Endothelial cell of umbilical vein (primary cell): ENCODE measurements around the gene SLC39A8. TPM values are rescaled to one million over a fixed set of nuclear protein-coding genes. Genes with fewer than 3 reads are reported as not detected.

ENCODE experiments used
- BruUV-seq: library from RNA; stranded (reverse); fragments of 400-500 nt; replicated peaks from 2 replicates; lab custom pipeline; 2021; lab: Mats Ljungman, UMichigan
- CTCF ChIA-PET: fragments of 300-600, 350-600 bp; sonication (Branson Sonifier 250); formaldehyde crosslinking; loops from one replicate; lab custom pipeline; 2021; ENCODE audit warnings: antibody characterized with exemption, inconsistent platforms; lab: Charles Lee
- POLR2A ChIA-PET: fragments of 300-600, 350-600 bp; sonication (Branson Sonifier 250); formaldehyde crosslinking; loops from one replicate; lab custom pipeline; 2021; ENCODE audit warnings: antibody characterized with exemption, inconsistent platforms; lab: Charles Lee
- DNase-seq: peaks from one replicate; pipeline ENCODE4 v3.0.0-alpha.2; 2011; ENCODE audit warnings: low read depth, low spot score
- FAIRE-seq: peaks from 2 replicates; lab custom pipeline; 2011; peaks lifted over from hg19 to GRCh38; lab: Jason Lieb, UNC
- H2AFZ ChIP-seq: 2 replicates; pipeline ENCODE4 v1.6.0; 2012; ENCODE audit warnings: low read depth, low read length, control low read depth, inconsistent platforms
- H3K27ac ChIP-seq: 2 replicates; pipeline ENCODE4 v1.5.1; 2011; ENCODE audit warnings: low read depth, mild to moderate bottlenecking, control low read depth, low read length, moderate library complexity; ENCODE audit not compliant: insufficient read depth
- H3K27me3 ChIP-seq, 2 experiments: 2 replicates each; pipeline versions ENCODE4 v1.6.0 to v1.6.1; 2011; ENCODE audit warnings: low read length in 2 of 2, mixed read lengths in 1 of 2; ENCODE audit not compliant: control insufficient read depth in 2 of 2, insufficient read depth in 2 of 2
- H3K36me3 ChIP-seq, 2 experiments: 2 replicates in 1 of 2; 3 replicates in 1 of 2; pipeline ENCODE4 v1.5.1; 2011; ENCODE audit warnings: low read length in 2 of 2, mild to moderate bottlenecking in 1 of 2, moderate library complexity in 1 of 2; ENCODE audit not compliant: control insufficient read depth in 2 of 2, insufficient read depth in 2 of 2; ENCODE audit errors: extremely low read depth in 1 of 2
- H3K4me1 ChIP-seq: 3 replicates; pipeline ENCODE4 v1.5.1; 2011; ENCODE audit warnings: mild to moderate bottlenecking, low read length; ENCODE audit not compliant: control insufficient read depth, insufficient read depth; ENCODE audit errors: extremely low read depth
- H3K4me2 ChIP-seq: 2 replicates; pipeline ENCODE4 v1.6.1; 2011; ENCODE audit warnings: low read length, control low read depth, mixed read lengths; ENCODE audit not compliant: insufficient read depth
- H3K4me3 ChIP-seq, 3 experiments: fragments of 200-600 bp in 1 of 3; sonication (generic), shearing (Covaris generic) in 1 of 3; replicated peaks in 1 of 3; 2 replicates each; pipeline ENCODE4 v1.5.1; 2011 to 2016; ENCODE audit warnings: control low read depth in 3 of 3, low read length in 3 of 3, mild to moderate bottlenecking in 2 of 3, inconsistent platforms in 1 of 3, low read depth in 1 of 3, moderate library complexity in 1 of 3; ENCODE audit not compliant: insufficient read depth in 1 of 3
- H3K79me2 ChIP-seq: 2 replicates; pipeline ENCODE4 v1.6.0; 2012; ENCODE audit warnings: low read length, inconsistent platforms; ENCODE audit not compliant: control insufficient read depth, insufficient read depth
- H3K9ac ChIP-seq: replicated peaks from 2 replicates; pipeline ENCODE3; 2011; ENCODE audit warnings: low read length, control low read depth; ENCODE audit not compliant: insufficient read depth; ENCODE audit errors: extremely low read depth
- H3K9me1 ChIP-seq: replicated peaks from 3 replicates; pipeline ENCODE4 v1.6.0; 2011; ENCODE audit warnings: mild to moderate bottlenecking, low read length; ENCODE audit not compliant: control insufficient read depth, insufficient read depth; ENCODE audit errors: extremely low read depth
- H3K9me3 ChIP-seq: replicated peaks from 2 replicates; pipeline ENCODE4 v1.5.1; 2012; ENCODE audit warnings: low read length, inconsistent platforms; ENCODE audit not compliant: control insufficient read depth, insufficient read depth
- H4K20me1 ChIP-seq: replicated peaks from 2 replicates; pipeline ENCODE3; 2011; ENCODE audit warnings: mild to moderate bottlenecking, low read length; ENCODE audit not compliant: control insufficient read depth, insufficient read depth; ENCODE audit errors: extremely low read depth
- EZH2 ChIP-seq: IDR thresholded peaks from 2 replicates; pipeline ENCODE4 v1.6.1; 2012; ENCODE audit warnings: borderline replicate concordance, low read depth, mild to moderate bottlenecking, moderate library complexity, low read length, inconsistent platforms; ENCODE audit not compliant: severe bottlenecking
- FOS ChIP-seq: IDR thresholded peaks from 2 replicates; pipeline ENCODE4 v1.6.1; 2011; ENCODE audit warnings: mild to moderate bottlenecking, low read length, moderate library complexity, borderline replicate concordance; ENCODE audit not compliant: insufficient read depth
- GATA2 ChIP-seq: IDR thresholded peaks from 2 replicates; pipeline ENCODE4 v1.7.0; 2011; ENCODE audit warnings: low read depth, mild to moderate bottlenecking, moderate library complexity, mixed read lengths, low read length; ENCODE audit not compliant: insufficient read length, insufficient read depth
- JUN ChIP-seq: IDR thresholded peaks from 2 replicates; pipeline ENCODE4 v1.6.1; 2011; ENCODE audit warnings: borderline replicate concordance, low read depth; ENCODE audit not compliant: insufficient read length, insufficient read depth
- MYC ChIP-seq: IDR thresholded peaks from one replicate; pipeline ENCODE4 v1.6.1; 2011; ENCODE audit warnings: mild to moderate bottlenecking, low read depth, low read length
- POLR2A ChIP-seq: IDR thresholded peaks from 2 replicates; pipeline ENCODE4 v1.6.1; 2012; ENCODE audit warnings: low read depth, mild to moderate bottlenecking, control low read depth, low read length
- POLR2AphosphoS5 ChIP-seq: IDR thresholded peaks from 2 replicates; pipeline ENCODE4 v1.6.1; 2012; ENCODE audit warnings: low read depth, mild to moderate bottlenecking, control low read depth, low read length, moderate library complexity; ENCODE audit not compliant: insufficient read depth
- dilution Hi-C: fragments of 300-500 bp; cut with MboI; formaldehyde crosslinking; loops from one replicate; pipeline ENCODE4 v1.15.0; 2019; ENCODE audit warnings: low sequenced_read_pairs; ENCODE audit not compliant: extremely low pct_ligation_motif_present
- intact Hi-C: fragments of 100-400 bp; cut with micrococcal nuclease; formaldehyde crosslinking; loops from one replicate; pipeline ENCODE4 v1.10.0; 2022
- polyA plus RNA-seq, 4 experiments: library from polyadenylated mRNA; depleted of rRNA in 3 of 4; stranded (reverse) in 3 of 4; unstranded in 1 of 4; fragments of >200 nt; gene quantifications; 2 replicates each; pipeline versions ENCODE4 v1.2.1 to v1.2.3, GENCODE V29; 2011 to 2012; ENCODE audit warnings: missing spikeins in 1 of 4
- total RNA-seq: library from RNA; stranded (reverse); gene quantifications from 2 replicates; pipeline ENCODE4 v1.2.3, GENCODE V29; 2021
- TF ChIP-seq, protein P1 (sequence below), 2 donors: IDR thresholded peaks; 1 replicate in 1 of 2; 2 replicates in 1 of 2; pipeline ENCODE4 v1.5.1; 2011; ENCODE audit warnings: low read length in 2 of 2, mild to moderate bottlenecking in 2 of 2, moderate library complexity in 2 of 2, control low read depth in 1 of 2, inconsistent platforms in 1 of 2, low read depth in 1 of 2; ENCODE audit not compliant: insufficient read depth in 1 of 2; ENCODE audit errors: extremely low read depth in 1 of 2
- TF ChIP-seq, protein P2 (sequence below): IDR thresholded peaks from 2 replicates; pipeline ENCODE4 v1.6.1; 2011; ENCODE audit not compliant: insufficient read depth, insufficient read length

SLC39A8 gene
- total and polyA plus RNA-seq, 2 donors (not counting 3 experiments of a cell fraction or from before 2014, with no cell fraction given): 1.7 to 6.7 TPM

DNA sequence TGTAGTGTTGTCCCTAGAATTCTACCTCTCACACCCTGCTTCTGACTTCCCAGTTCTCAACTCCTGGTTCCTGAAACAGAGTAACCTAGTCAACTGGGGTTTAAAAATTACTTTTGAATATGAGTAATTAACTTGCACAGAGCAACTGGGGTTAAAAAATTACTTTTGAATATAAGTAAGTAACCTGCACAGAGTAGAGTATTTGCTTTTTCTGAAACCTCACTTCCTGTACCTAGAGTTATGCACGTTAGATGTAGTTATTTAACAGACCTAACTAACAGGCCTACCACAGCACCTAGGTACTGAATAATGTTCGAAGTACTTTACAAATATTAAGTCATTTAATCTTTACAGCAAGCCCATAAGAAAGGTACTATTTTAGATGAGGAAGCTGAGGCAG is 32.9 kb downstream of the SLC39A8 start:
- H3K4me1 ChIP-seq: no peaks in the 10 kb centered on the region
- H3K9ac ChIP-seq: no peak overlapping the region
- no peak overlapping the region for H3K4me3 ChIP-seq
- no peak overlapping the region for H3K4me2 ChIP-seq
- H3K27ac ChIP-seq: no peak overlapping the region
- H3K36me3 ChIP-seq: no peaks in the 10 kb centered on the region
- no TSS peak for BruUV-seq
- no peaks in the 10 kb centered on the region for H3K27me3 ChIP-seq
- no peak for DNase-seq
- H3K79me2 ChIP-seq: no peaks in the 10 kb centered on the region
- intact Hi-C loops (no loop called here), dilution Hi-C loops (no loop called here)
- H3K9me3 ChIP-seq: no peaks in the 10 kb centered on the region
- H4K20me1 ChIP-seq: no peaks in the 10 kb centered on the region
- H2AFZ ChIP-seq: no peak overlapping the region
- no peaks in the 10 kb centered on the region for H3K9me1 ChIP-seq
- TF ChIP-seq MYC (no peak), FOS (no peak), JUN (no peak), GATA2 (no peak), POLR2AphosphoS5 (no peak)
- TF ChIP-seq, protein P1, sequence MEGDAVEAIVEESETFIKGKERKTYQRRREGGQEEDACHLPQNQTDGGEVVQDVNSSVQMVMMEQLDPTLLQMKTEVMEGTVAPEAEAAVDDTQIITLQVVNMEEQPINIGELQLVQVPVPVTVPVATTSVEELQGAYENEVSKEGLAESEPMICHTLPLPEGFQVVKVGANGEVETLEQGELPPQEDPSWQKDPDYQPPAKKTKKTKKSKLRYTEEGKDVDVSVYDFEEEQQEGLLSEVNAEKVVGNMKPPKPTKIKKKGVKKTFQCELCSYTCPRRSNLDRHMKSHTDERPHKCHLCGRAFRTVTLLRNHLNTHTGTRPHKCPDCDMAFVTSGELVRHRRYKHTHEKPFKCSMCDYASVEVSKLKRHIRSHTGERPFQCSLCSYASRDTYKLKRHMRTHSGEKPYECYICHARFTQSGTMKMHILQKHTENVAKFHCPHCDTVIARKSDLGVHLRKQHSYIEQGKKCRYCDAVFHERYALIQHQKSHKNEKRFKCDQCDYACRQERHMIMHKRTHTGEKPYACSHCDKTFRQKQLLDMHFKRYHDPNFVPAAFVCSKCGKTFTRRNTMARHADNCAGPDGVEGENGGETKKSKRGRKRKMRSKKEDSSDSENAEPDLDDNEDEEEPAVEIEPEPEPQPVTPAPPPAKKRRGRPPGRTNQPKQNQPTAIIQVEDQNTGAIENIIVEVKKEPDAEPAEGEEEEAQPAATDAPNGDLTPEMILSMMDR (IDR thresholded peaks at IDR 0.05; ENCODE audit: extremely low read depth in 1 of 2, insufficient read depth in 1 of 2, low read depth in 1 of 2, low read length in 2 of 2): no peak
- FAIRE-seq: no peak
- ChIA-PET POLR2A (no interaction called here), CTCF (no interaction called here)

DNA sequence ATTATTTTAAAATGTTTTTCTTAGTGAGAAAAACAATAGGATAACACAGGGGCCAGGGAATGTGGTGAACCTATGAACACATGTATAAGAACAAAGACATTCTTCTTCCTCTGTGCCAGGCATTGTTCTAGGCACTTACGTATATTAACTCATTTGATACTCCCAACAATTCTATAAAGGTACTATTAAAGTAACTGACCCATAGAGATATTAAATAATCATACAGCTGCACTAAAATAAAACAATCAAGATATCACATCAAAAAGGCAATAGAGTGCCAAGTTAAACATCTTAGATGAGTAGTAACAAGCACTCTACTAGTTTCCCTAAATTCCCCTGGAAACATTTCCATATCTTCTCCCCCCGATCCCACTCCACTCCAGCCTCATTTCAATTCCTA is 33.4 kb downstream of the SLC39A8 start:
- no peak overlapping the region for H3K4me2 ChIP-seq
- H3K9me1 ChIP-seq: no peaks in the 10 kb centered on the region
- no peaks in the 10 kb centered on the region for H3K27me3 ChIP-seq
- no peaks in the 10 kb centered on the region for H3K4me1 ChIP-seq
- H2AFZ ChIP-seq: no peak overlapping the region
- H3K27ac ChIP-seq: no peak overlapping the region
- no TSS peak for BruUV-seq
- intact Hi-C loops: no loop called here
- no peaks in the 10 kb centered on the region for H3K79me2 ChIP-seq
- no peak overlapping the region for H3K4me3 ChIP-seq
- no peak for FAIRE-seq
- DNase-seq: peak; percentile 4
- H3K9me3 ChIP-seq: no peaks in the 10 kb centered on the region
- H3K9ac ChIP-seq: no peak overlapping the region
- TF ChIP-seq MYC (no peak), JUN (no peak), GATA2 (no peak), POLR2AphosphoS5 (no peak), EZH2 (no peak), FOS (no peak), POLR2A (no peak)
- TF ChIP-seq, protein P2, sequence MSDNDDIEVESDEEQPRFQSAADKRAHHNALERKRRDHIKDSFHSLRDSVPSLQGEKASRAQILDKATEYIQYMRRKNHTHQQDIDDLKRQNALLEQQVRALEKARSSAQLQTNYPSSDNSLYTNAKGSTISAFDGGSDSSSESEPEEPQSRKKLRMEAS: no peak
- TF ChIP-seq, protein P1 (IDR thresholded peaks at IDR 0.05; ENCODE audit: extremely low read depth in 1 of 2, insufficient read depth in 1 of 2, low read depth in 1 of 2, low read length in 2 of 2): no peak
- H4K20me1 ChIP-seq: no peaks in the 10 kb centered on the region
- H3K36me3 ChIP-seq: no peaks in the 10 kb centered on the region
- POLR2A ChIA-PET: no interaction called here
- dilution Hi-C loops: no loop called here
- CTCF ChIA-PET: no interaction called here
